ENCODE measurements around the gene CEND1.

CEND1 gene

GRCh38 chr11:777288-778255, 12.3 kb downstream of the CEND1 start, which contains the start of gene GATD1:
Gene GATD1 (minus strand): TSS chr11:777487. CDS start chr11:777462, 25 bp downstream.
- DNase-seq = peak; percentile 75

- peak; percentile 30 for DNase-seq
These were observed 13.2 kb downstream of the CEND1 start for GRCh38 chr11:776561-777287.

- no peak for DNase-seq
These were observed 13.7 kb downstream of the CEND1 start for GRCh38 chr11:776263-776560.

- DNase-seq = no peak
These were observed 14.9 kb downstream of the CEND1 start for GRCh38 chr11:774873-775592.

- no peak for DNase-seq
These were observed 16.1 kb downstream of the CEND1 start for GRCh38 chr11:773830-774229.

GRCh38 chr11:773425-773824, 16.5 kb downstream of the CEND1 start:
- no peak for DNase-seq

- DNase-seq = no peak
These were observed 17.2 kb downstream of the CEND1 start for GRCh38 chr11:772429-773390.

GRCh38 chr11:771617-772204, 18.2 kb downstream of the CEND1 start:
- no peak for DNase-seq

GRCh38 chr11:770642-771616, 19.0 kb downstream of the CEND1 start:
- no peak for DNase-seq

GRCh38 chr11:769887-770641, 19.8 kb downstream of the CEND1 start:
- DNase-seq = no peak

- no peak for DNase-seq
These were observed 22.7 kb downstream of the CEND1 start for GRCh38 chr11:767238-767637.

- DNase-seq = no peak
These were observed 23.0 kb downstream of the CEND1 start for GRCh38 chr11:766936-767210.

- DNase-seq = no peak
These were observed 23.6 kb downstream of the CEND1 start for GRCh38 chr11:766106-766935.

- no peak for DNase-seq
These were observed 24.1 kb downstream of the CEND1 start for GRCh38 chr11:765802-766091.

- peak; percentile 44 for DNase-seq
These were observed 24.7 kb downstream of the CEND1 start for GRCh38 chr11:765025-765801.

- DNase-seq = no peak
These were observed 25.4 kb downstream of the CEND1 start for GRCh38 chr11:764322-765024.

GRCh38 chr11:763549-764321, 26.2 kb downstream of the CEND1 start:
- no peak for DNase-seq

Data from MV-4-11 (cell line).